ENCODE measurements around the gene HMGCS1. TPM values are rescaled to one million over a fixed set of nuclear protein-coding genes. Genes with fewer than 3 reads are reported as not detected.

HMGCS1 gene
- total and polyA plus RNA-seq, 9 of the 15 experiments (the other 6 are each of a cell fraction or from before 2014, with no cell fraction given), result 43.7 to 337 (median 111) TPM

- TF ChIP-seq NKRF (IDR thresholded peaks at IDR 0.05; ENCODE audit: borderline replicate concordance), result peak; percentile 80
- TF ChIP-seq CHD1 (IDR thresholded peaks at IDR 0.05; ENCODE audit: low read length), result no peak
- peak; percentile 76; the same call in 1 of the 2 replicates for TF ChIP-seq BRD4 (IDR thresholded peaks at IDR 0.05)
- TF ChIP-seq SUPT5H (IDR thresholded peaks at IDR 0.05), result peak; percentile 97
- peak; percentile 88; the same call in 1 of the 2 replicates for TF ChIP-seq CTBP1 (IDR thresholded peaks at IDR 0.05; ENCODE audit: borderline replicate concordance)
- TF ChIP-seq CBX2 (IDR thresholded peaks at IDR 0.05; ENCODE audit: insufficient read depth, low read length, poor library complexity, severe bottlenecking), result no peak
- peak in 1 of 2 experiments; percentile 41; a peak in 3 of 4 replicates for TF ChIP-seq TBL1XR1 (IDR thresholded peaks at IDR 0.05; ENCODE audit: low read length in 2 of 2)
- 0 out of 2 replicates have a peak, but pooled peaks have one; percentile 15 for TF ChIP-seq DPF2 (IDR thresholded peaks at IDR 0.05)
- peak; percentile 86 for TF ChIP-seq CREB1 (IDR thresholded peaks at IDR 0.05)
- TF ChIP-seq CREB1 (CRISPR knock-in tag; IDR thresholded peaks at IDR 0.05), result peak; percentile 87
- no peak for TF ChIP-seq TAF7 (tag; IDR thresholded peaks at IDR 0.05)
- no peak for TF ChIP-seq PHB (CRISPR knock-in tag; IDR thresholded peaks at IDR 0.05)
- TF ChIP-seq MITF (IDR thresholded peaks at IDR 0.05), result peak; percentile 21; the same call in 1 of the 2 replicates
- peak; percentile 88 for TF ChIP-seq MYC (IDR thresholded peaks at IDR 0.05; ENCODE audit: low read depth, low read length)
- no peak for TF ChIP-seq MYC (CRISPR knock-in tag; IDR thresholded peaks at IDR 0.05; ENCODE audit: borderline replicate concordance, low read depth)
- TF ChIP-seq HMGN3 (IDR thresholded peaks at IDR 0.05; ENCODE audit: borderline replicate concordance, extremely low read depth, insufficient read length, low read depth, low read length), result peak; percentile 39
- peak; percentile 39 for TF ChIP-seq TAF1 (IDR thresholded peaks at IDR 0.05; ENCODE audit: control insufficient read depth, extremely low read depth, insufficient read depth, low read length, severe bottlenecking)
- TF ChIP-seq ZMIZ1 (IDR thresholded peaks at IDR 0.05; ENCODE audit: low read depth in 2 of 2, low read length in 2 of 2), result peak in 1 of 2 experiments; percentile 22; a peak in 2 of 4 replicates
- peak; percentile 75; the same call in 1 of the 2 replicates for TF ChIP-seq HBP1 (CRISPR knock-in tag; IDR thresholded peaks at IDR 0.05)
- no peak for TF ChIP-seq WHSC1 (IDR thresholded peaks at IDR 0.05; ENCODE audit: low read length)
Observed at GRCh38 chr5:43313035-43313853, at the start of gene HMGCS1 (continued).
